Osteoblast (primary cell): ENCODE data around the gene DGKZ. TPM values are rescaled to one million over a fixed set of nuclear protein-coding genes. Genes with fewer than 3 reads are reported as not detected.

Source experiments
- DNase-seq: peaks from one replicate; pipeline ENCODE4 v3.0.0; 2011; ENCODE audit warnings: low spot score, mixed read lengths; ENCODE audit not compliant: insufficient read length; ENCODE audit errors: missing footprints
- H2AFZ ChIP-seq: 2 replicates; pipeline ENCODE4 v1.6.0; 2011; ENCODE audit warnings: mild to moderate bottlenecking, low read length
- H3K27ac ChIP-seq: 2 replicates; pipeline ENCODE4 v1.5.1; 2011; ENCODE audit warnings: mild to moderate bottlenecking, low read depth, low read length, moderate library complexity
- H3K27me3 ChIP-seq: 2 replicates; pipeline ENCODE4 v1.6.0; 2012; ENCODE audit warnings: mild to moderate bottlenecking, control low read depth, inconsistent platforms, low read length, moderate library complexity; ENCODE audit not compliant: insufficient read depth
- H3K36me3 ChIP-seq: 2 replicates; pipeline ENCODE4 v1.5.1; 2011; ENCODE audit warnings: mild to moderate bottlenecking, low read length, control low read depth, moderate library complexity; ENCODE audit not compliant: insufficient read depth
- H3K4me1 ChIP-seq: 2 replicates; pipeline ENCODE4 v1.5.1; 2011; ENCODE audit warnings: mild to moderate bottlenecking, low read length, control low read depth, moderate library complexity; ENCODE audit not compliant: insufficient read depth
- H3K4me2 ChIP-seq: 2 replicates; pipeline ENCODE4 v1.6.0; 2011; ENCODE audit warnings: mild to moderate bottlenecking, low read length; ENCODE audit not compliant: insufficient read depth
- H3K4me3 ChIP-seq: fragments of 200-600 bp; sonication (generic); 3 replicates; pipeline ENCODE4 v1.5.1; 2012; ENCODE audit warnings: mild to moderate bottlenecking, low read length, inconsistent platforms; ENCODE audit not compliant: insufficient read depth
- H3K79me2 ChIP-seq: 2 replicates; pipeline ENCODE4 v1.6.0; 2012; ENCODE audit warnings: mild to moderate bottlenecking, low read length, control low read depth, inconsistent platforms; ENCODE audit not compliant: insufficient read depth
- H3K9me3 ChIP-seq: 2 replicates; pipeline ENCODE4 v1.5.1; 2011; ENCODE audit warnings: low read depth, low read length, control low read depth
- H4K20me1 ChIP-seq: 2 replicates; pipeline ENCODE4 v1.6.0; 2012; ENCODE audit warnings: mild to moderate bottlenecking, low read length, control low read depth; ENCODE audit not compliant: insufficient read depth
- total RNA-seq: library from RNA; depleted of rRNA; stranded (reverse); fragments of >200 nt; gene quantifications from 2 replicates; pipeline ENCODE4 v1.2.3, GENCODE V29; 2012
- TF ChIP-seq, protein P1 (sequence below): IDR thresholded peaks from 2 replicates; pipeline ENCODE4 v1.5.1; 2011; ENCODE audit warnings: mild to moderate bottlenecking, low read depth, low read length, moderate library complexity; ENCODE audit errors: extremely low read depth

DGKZ gene
- total RNA-seq, 1 donor, result 52.5 TPM

DNA sequence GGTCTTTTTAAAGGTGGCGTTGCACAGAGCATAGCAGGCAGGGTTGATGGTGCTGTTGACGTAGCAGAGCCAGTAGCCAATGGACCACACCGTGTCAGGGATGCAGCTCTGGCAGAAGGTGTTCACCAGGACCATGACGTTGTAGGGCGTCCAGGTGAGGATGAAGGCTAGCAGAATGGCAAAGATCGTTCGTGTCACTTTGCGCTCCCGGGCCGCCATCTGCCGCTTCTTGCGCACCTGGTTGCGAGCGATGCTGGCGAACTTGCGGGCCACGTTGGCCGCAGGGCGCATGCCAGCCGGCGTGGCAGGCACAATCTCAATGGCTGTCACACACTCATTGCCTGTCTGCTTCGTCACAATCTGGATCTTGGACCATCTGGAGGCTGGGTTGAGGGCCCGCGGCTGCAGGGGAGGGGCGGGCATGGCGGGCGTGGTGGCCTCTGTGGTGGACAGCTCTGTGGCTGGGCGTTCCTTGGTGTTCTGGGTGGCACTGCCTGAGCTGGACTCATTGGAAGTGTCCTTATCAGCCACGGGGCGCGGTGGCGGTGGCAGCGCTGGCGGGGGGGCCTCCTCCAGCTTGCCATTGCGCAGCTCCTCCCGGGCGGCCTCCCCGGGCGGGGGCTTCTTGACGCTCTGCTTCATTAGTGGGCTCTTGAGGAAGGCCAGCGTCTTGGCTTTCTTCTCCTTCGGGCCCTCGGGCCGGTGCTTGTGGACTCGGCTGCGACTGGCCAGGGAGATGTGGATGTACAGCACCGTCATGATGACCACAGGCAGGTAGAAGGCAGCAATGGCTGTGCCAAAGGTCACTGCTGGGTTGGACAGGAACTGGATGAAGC lies 38.1 kb downstream of the DGKZ start:
- no peak overlapping the region for H2AFZ ChIP-seq
- DNase-seq, result peak; percentile 85
- peaks cover 12% of the 10 kb centered on the region for H4K20me1 ChIP-seq
- H3K4me1 ChIP-seq, result peaks cover 16% of the 10 kb centered on the region
- peaks cover 33% of the 10 kb centered on the region for H3K27me3 ChIP-seq
- no peak overlapping the region for H3K4me2 ChIP-seq
- H3K9me3 ChIP-seq, result no peaks in the 10 kb centered on the region
- TF ChIP-seq, protein P1, sequence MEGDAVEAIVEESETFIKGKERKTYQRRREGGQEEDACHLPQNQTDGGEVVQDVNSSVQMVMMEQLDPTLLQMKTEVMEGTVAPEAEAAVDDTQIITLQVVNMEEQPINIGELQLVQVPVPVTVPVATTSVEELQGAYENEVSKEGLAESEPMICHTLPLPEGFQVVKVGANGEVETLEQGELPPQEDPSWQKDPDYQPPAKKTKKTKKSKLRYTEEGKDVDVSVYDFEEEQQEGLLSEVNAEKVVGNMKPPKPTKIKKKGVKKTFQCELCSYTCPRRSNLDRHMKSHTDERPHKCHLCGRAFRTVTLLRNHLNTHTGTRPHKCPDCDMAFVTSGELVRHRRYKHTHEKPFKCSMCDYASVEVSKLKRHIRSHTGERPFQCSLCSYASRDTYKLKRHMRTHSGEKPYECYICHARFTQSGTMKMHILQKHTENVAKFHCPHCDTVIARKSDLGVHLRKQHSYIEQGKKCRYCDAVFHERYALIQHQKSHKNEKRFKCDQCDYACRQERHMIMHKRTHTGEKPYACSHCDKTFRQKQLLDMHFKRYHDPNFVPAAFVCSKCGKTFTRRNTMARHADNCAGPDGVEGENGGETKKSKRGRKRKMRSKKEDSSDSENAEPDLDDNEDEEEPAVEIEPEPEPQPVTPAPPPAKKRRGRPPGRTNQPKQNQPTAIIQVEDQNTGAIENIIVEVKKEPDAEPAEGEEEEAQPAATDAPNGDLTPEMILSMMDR, result no peak
- H3K36me3 ChIP-seq, result no peaks in the 10 kb centered on the region
- H3K27ac ChIP-seq, result no peak overlapping the region
- H3K79me2 ChIP-seq, result no peaks in the 10 kb centered on the region
- no peak overlapping the region for H3K4me3 ChIP-seq

DNA sequence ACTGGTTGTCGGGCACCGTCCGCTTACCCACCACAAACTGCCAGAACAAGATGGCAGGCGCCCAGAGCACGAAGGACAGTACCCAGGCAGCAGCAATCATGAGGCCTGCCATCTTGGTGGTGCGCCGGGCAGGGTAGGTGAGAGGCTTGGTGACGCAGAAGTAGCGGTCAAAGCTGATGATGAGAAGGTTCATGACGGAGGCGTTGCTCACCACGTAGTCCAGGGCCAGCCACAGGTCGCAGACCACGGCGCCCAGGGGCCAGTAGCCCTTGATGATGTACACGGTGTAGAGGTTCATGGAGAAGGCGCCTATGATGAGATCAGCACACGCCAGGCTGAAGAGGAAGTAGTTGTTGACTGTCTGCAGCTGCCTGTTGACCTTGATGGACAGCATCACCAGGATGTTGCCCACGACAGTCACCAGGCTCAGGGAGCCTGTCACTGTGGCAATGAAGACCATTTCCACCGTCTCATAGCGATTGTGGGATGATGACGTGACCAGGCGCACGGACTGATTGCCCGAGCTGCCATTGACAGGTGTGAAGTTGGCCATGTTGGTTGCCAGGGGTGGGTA lies 38.8 kb downstream of the DGKZ start:
- Histone ChIP-seq H3K9me3 (no peaks in the 10 kb centered on the region), H3K27ac (no peak overlapping the region), H2AFZ (no peak overlapping the region), H3K4me2 (no peak overlapping the region), H3K27me3 (peaks cover 39% of the 10 kb centered on the region), H3K79me2 (no peaks in the 10 kb centered on the region), H4K20me1 (peaks cover 12% of the 10 kb centered on the region), H3K4me3 (no peak overlapping the region), H3K36me3 (no peaks in the 10 kb centered on the region), H3K4me1 (peaks cover 16% of the 10 kb centered on the region)
- DNase-seq, result peak; percentile 65
- TF ChIP-seq, protein P1, result no peak

DNA sequence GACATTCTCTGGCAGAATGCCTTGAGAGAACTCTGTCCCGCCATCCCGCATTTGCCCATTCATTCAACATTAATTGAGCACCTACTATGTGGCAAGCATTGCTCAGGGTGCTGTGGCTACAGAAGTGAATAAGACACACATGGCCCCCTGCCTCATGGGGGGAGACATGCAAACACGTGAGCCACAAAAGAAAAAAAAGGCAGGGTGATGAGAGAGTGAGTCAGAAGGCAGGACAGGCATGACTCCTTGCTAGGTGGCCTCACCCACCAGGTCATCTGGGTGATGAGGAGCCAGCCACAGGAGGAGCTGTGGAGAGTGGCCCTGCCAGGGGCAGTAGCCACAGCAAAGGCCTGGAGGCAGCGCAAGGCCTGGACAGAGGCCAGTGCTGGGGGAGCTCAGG lies 39.4 kb downstream of the DGKZ start:
- Histone ChIP-seq H3K36me3 (no peaks in the 10 kb centered on the region), H3K4me3 (no peak overlapping the region), H3K4me1 (peaks cover 16% of the 10 kb centered on the region), H3K4me2 (no peak overlapping the region), H2AFZ (no peak overlapping the region), H3K9me3 (no peaks in the 10 kb centered on the region), H4K20me1 (peaks cover 12% of the 10 kb centered on the region), H3K27ac (no peak overlapping the region), H3K27me3 (peaks cover 42% of the 10 kb centered on the region), H3K79me2 (no peaks in the 10 kb centered on the region)
- peak; percentile 90 for DNase-seq
- TF ChIP-seq, protein P1, result no peak

DNA sequence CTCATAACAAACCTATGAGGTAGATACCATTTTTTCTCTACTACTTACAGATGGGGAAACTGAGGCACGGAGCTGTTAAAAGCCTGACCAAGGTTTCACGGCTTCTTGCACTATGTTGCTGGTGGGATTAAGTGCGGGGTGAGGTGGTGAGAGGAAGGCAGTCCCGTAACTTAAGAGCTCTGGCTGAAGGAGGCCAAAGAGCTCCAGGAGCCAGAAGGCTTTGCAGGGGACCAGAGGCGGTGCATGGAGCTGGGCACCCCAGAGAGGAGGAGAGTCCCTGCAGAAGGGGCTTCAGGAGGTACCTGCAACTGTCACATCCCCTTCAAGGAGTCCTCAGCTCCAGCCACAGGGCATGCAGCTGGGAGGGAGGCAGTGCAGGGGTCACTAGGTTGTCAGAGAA lies 40.2 kb downstream of the DGKZ start:
- Histone ChIP-seq H3K36me3 (no peaks in the 10 kb centered on the region), H3K4me2 (no peak overlapping the region), H3K27me3 (peaks cover 45% of the 10 kb centered on the region), H3K79me2 (no peaks in the 10 kb centered on the region), H4K20me1 (peaks cover 15% of the 10 kb centered on the region), H3K9me3 (no peaks in the 10 kb centered on the region), H3K4me1 (peaks cover 17% of the 10 kb centered on the region), H2AFZ (no peak overlapping the region), H3K4me3 (no peak overlapping the region), H3K27ac (no peak overlapping the region)
- peak; percentile 84 for DNase-seq
- TF ChIP-seq, protein P1, result no peak
